Measurements from ENCODE around the gene ZNF512. TPM values are rescaled to one million over a fixed set of nuclear protein-coding genes. Genes with fewer than 3 reads are reported as not detected.

ZNF512 gene
- total RNA-seq, 2 donors from 2014 or later: 31.4 to 55.6 TPM

GRCh38 chr2:27581417-27582128, 1.3 kb upstream of the ZNF512 start:
- Histone ChIP-seq H3K27ac (no peak overlapping the region), H3K4me3 (no peak overlapping the region), H3K9me3 (no peaks in the 10 kb centered on the region), H3K36me3 (no peaks in the 10 kb centered on the region), H3K27me3 (replicated peaks; ENCODE audit: insufficient read depth) (no peaks in the 10 kb centered on the region), H3K4me1 (replicated peaks) (peaks cover 3% of the 10 kb centered on the region)
- no peak for DNase-seq (ENCODE audit: low spot score)
- TF ChIP-seq CTCF (IDR thresholded peaks at IDR 0.05): no peak
- no peak for TF ChIP-seq POLR2A (IDR thresholded peaks at IDR 0.05)
- intact Hi-C loops (cut with DNase I): loop anchor here (5.0 kb wide), 1 partner anchor 89 kb away; no protein-coding TSS in a partner anchor
- WGBS: 94% methylated on average over 19 of the region's 19 CpGs

- Histone ChIP-seq H3K27me3 (replicated peaks; ENCODE audit: insufficient read depth) (no peaks in the 10 kb centered on the region), H3K36me3 (no peaks in the 10 kb centered on the region), H3K27ac (peak overlapping the region; percentile 38 to 57), H3K4me3 (peak overlapping the region; percentile 44 to 49), H3K4me1 (replicated peaks) (peaks cover 3% of the 10 kb centered on the region), H3K9me3 (no peaks in the 10 kb centered on the region)
- WGBS: 87% methylated on average over 16 of the region's 16 CpGs
- no peak for DNase-seq (ENCODE audit: low spot score)
- no peak for TF ChIP-seq CTCF (IDR thresholded peaks at IDR 0.05)
- no peak for TF ChIP-seq POLR2A (IDR thresholded peaks at IDR 0.05)
- no peak for TF ChIP-seq POLR2AphosphoS5 (IDR thresholded peaks at IDR 0.05)
- intact Hi-C loops (cut with DNase I): loop anchor here (5.0 kb wide), 1 partner anchor 90 kb away; no protein-coding TSS in a partner anchor
Measured at GRCh38 chr2:27582129-27582694, 630 bp upstream of the ZNF512 start.

- peaks cover 3% of the 10 kb centered on the region for H3K4me1 ChIP-seq (replicated peaks)
- no peak for DNase-seq (ENCODE audit: low spot score)
- peak overlapping the region; percentile 38 to 57 for H3K27ac ChIP-seq
- H3K36me3 ChIP-seq: no peaks in the 10 kb centered on the region
- 5% methylated on average over 12 of the region's 12 CpGs for WGBS
- TF ChIP-seq POLR2AphosphoS5 (IDR thresholded peaks at IDR 0.05) (no peak), CTCF (IDR thresholded peaks at IDR 0.05) (no peak), POLR2A (IDR thresholded peaks at IDR 0.05) (no peak)
- peak overlapping the region; percentile 44 to 49 for H3K4me3 ChIP-seq
- intact Hi-C loops (cut with DNase I): loop anchor here (5.0 kb wide), 1 partner anchor 91 kb away; no protein-coding TSS in a partner anchor
- no peaks in the 10 kb centered on the region for H3K9me3 ChIP-seq
- H3K27me3 ChIP-seq (replicated peaks; ENCODE audit: insufficient read depth): no peaks in the 10 kb centered on the region
Measured at GRCh38 chr2:27583390-27583915, 611 bp downstream of the ZNF512 start.

GRCh38 chr2:27584597-27584996, 1.8 kb downstream of the ZNF512 start:
- no peak for TF ChIP-seq POLR2A (IDR thresholded peaks at IDR 0.05)
- no peak for TF ChIP-seq CTCF (IDR thresholded peaks at IDR 0.05)
- TF ChIP-seq POLR2AphosphoS5 (IDR thresholded peaks at IDR 0.05): no peak
- no peak overlapping the region for H3K4me3 ChIP-seq
- intact Hi-C loops (cut with DNase I): loop anchor here (5.0 kb wide), 1 partner anchor 92 kb away; no protein-coding TSS in a partner anchor
- peaks cover 3% of the 10 kb centered on the region for H3K4me1 ChIP-seq (replicated peaks)
- H3K9me3 ChIP-seq: no peaks in the 10 kb centered on the region
- 67% methylated on average over 3 of the region's 3 CpGs for WGBS
- DNase-seq (ENCODE audit: low spot score): no peak
- no peaks in the 10 kb centered on the region for H3K36me3 ChIP-seq
- no peaks in the 10 kb centered on the region for H3K27me3 ChIP-seq (replicated peaks; ENCODE audit: insufficient read depth)
- no peak overlapping the region for H3K27ac ChIP-seq
